GM18861 (cell line): ENCODE data around the gene VMAC.
"Not testable (repeated sequence)": the region's sequence is repeated elsewhere in the genome, so short reads cannot be mapped to it uniquely, and the experiment has no call there.

ENCODE experiments used
- ATAC-seq: cut with Tn5 transposase; IDR thresholded peaks from one replicate; pipeline ENCODE4 v1.9.1; 2021; ENCODE audit not compliant: unreplicated experiment

Gene VMAC

GRCh38 chr19:5883157-5883873, 21.4 kb upstream of the VMAC start:
- not testable (repeated sequence) for ATAC-seq

- not testable (repeated sequence) for ATAC-seq
Observed at GRCh38 chr19:5884065-5884811, 20.4 kb upstream of the VMAC start.

GRCh38 chr19:5889288-5889971, 15.2 kb upstream of the VMAC start:
- no peak for ATAC-seq

- ATAC-seq: no peak
Observed at GRCh38 chr19:5890099-5890498, 14.6 kb upstream of the VMAC start.

GRCh38 chr19:5891572-5891937, 13.1 kb upstream of the VMAC start:
- ATAC-seq: no peak

- no peak for ATAC-seq
Observed at GRCh38 chr19:5891938-5892771, 12.5 kb upstream of the VMAC start.

- no peak for ATAC-seq
Observed at GRCh38 chr19:5892772-5893275, 11.8 kb upstream of the VMAC start.

- no peak for ATAC-seq
Observed at GRCh38 chr19:5893296-5893903, 11.3 kb upstream of the VMAC start.

- ATAC-seq: no peak
Observed at GRCh38 chr19:5893907-5894703, 10.6 kb upstream of the VMAC start.

- no peak for ATAC-seq
Observed at GRCh38 chr19:5894704-5895349, 9.8 kb upstream of the VMAC start.

- no peak for ATAC-seq
Observed at GRCh38 chr19:5895409-5895808, 9.3 kb upstream of the VMAC start.

- ATAC-seq: no peak
Observed at GRCh38 chr19:5895890-5896289, 8.8 kb upstream of the VMAC start.

GRCh38 chr19:5896365-5897076, 8.2 kb upstream of the VMAC start:
- ATAC-seq: no peak

GRCh38 chr19:5897189-5897969, 7.3 kb upstream of the VMAC start:
- no peak for ATAC-seq

- ATAC-seq: no peak
Observed at GRCh38 chr19:5899728-5900526, 4.7 kb upstream of the VMAC start.

- no peak for ATAC-seq
Observed at GRCh38 chr19:5900976-5901375, 3.7 kb upstream of the VMAC start.

GRCh38 chr19:5903056-5903623, 1.5 kb upstream of the VMAC start:
- no peak for ATAC-seq
